T-helper 2 cell treated with Interferon-gamma antibody and Interleukin-4, amounts not matched to agents 5 μg/mL and 100 μg/mL, for 36 hours (primary cell): ENCODE measurements around the gene OR9I1.

Experiments
- DNase-seq: peaks from one replicate; pipeline ENCODE4 v3.0.0; 2021; ENCODE audit warnings: low spot score
- H3K27ac Mint-ChIP-seq: one replicate; pipeline ENCODE4 v1.8.0; 2021; ENCODE audit warnings: mild to moderate bottlenecking, mixed read lengths
- H3K27me3 Mint-ChIP-seq: one replicate; pipeline ENCODE4 v1.8.0; 2021; ENCODE audit warnings: low read depth, mixed read lengths
- H3K36me3 Mint-ChIP-seq: one replicate; pipeline ENCODE4 v1.8.0; 2021; ENCODE audit warnings: low read depth, mixed read lengths
- H3K4me1 Mint-ChIP-seq: one replicate; pipeline ENCODE4 v1.8.0; 2021; ENCODE audit warnings: low read depth, mixed read lengths
- H3K4me3 Mint-ChIP-seq: one replicate; pipeline ENCODE4 v1.8.0; 2022; ENCODE audit warnings: mild to moderate bottlenecking, moderate library complexity, mixed read lengths
- H3K9me3 Mint-ChIP-seq: one replicate; pipeline ENCODE4 v1.8.0; 2021; ENCODE audit warnings: mixed read lengths

Gene OR9I1

GRCh38 chr11:58070585-58070984, 54.7 kb downstream of the OR9I1 start:
- no peak for DNase-seq
- no peak overlapping the region for H3K27ac Mint-ChIP-seq
- H3K4me1 Mint-ChIP-seq: no peaks in the 10 kb centered on the region
- H3K27me3 Mint-ChIP-seq: no peaks in the 10 kb centered on the region
- H3K9me3 Mint-ChIP-seq: no peaks in the 10 kb centered on the region
- no peak overlapping the region for H3K4me3 Mint-ChIP-seq
- H3K36me3 Mint-ChIP-seq: no peaks in the 10 kb centered on the region

- H3K27ac Mint-ChIP-seq: no peak overlapping the region
- H3K4me1 Mint-ChIP-seq: no peaks in the 10 kb centered on the region
- no peaks in the 10 kb centered on the region for H3K36me3 Mint-ChIP-seq
- no peak for DNase-seq
- no peak overlapping the region for H3K4me3 Mint-ChIP-seq
- no peaks in the 10 kb centered on the region for H3K27me3 Mint-ChIP-seq
- no peaks in the 10 kb centered on the region for H3K9me3 Mint-ChIP-seq
Observed at GRCh38 chr11:58068655-58069054, 56.7 kb downstream of the OR9I1 start.

- Mint-ChIP-seq H3K27me3 (no peaks in the 10 kb centered on the region), H3K9me3 (no peaks in the 10 kb centered on the region), H3K36me3 (no peaks in the 10 kb centered on the region), H3K27ac (no peak overlapping the region), H3K4me1 (no peaks in the 10 kb centered on the region), H3K4me3 (no peak overlapping the region)
- DNase-seq: no peak
Observed at GRCh38 chr11:58067685-58068084, 57.6 kb downstream of the OR9I1 start.
